ENCODE data around the gene UBXN11. TPM values are rescaled to one million over a fixed set of nuclear protein-coding genes. Genes with fewer than 3 reads are reported as not detected.

The UBXN11 gene
- total and polyA plus RNA-seq, 2 donors from 2014 or later = 30.2 to 55.0 TPM

DNA sequence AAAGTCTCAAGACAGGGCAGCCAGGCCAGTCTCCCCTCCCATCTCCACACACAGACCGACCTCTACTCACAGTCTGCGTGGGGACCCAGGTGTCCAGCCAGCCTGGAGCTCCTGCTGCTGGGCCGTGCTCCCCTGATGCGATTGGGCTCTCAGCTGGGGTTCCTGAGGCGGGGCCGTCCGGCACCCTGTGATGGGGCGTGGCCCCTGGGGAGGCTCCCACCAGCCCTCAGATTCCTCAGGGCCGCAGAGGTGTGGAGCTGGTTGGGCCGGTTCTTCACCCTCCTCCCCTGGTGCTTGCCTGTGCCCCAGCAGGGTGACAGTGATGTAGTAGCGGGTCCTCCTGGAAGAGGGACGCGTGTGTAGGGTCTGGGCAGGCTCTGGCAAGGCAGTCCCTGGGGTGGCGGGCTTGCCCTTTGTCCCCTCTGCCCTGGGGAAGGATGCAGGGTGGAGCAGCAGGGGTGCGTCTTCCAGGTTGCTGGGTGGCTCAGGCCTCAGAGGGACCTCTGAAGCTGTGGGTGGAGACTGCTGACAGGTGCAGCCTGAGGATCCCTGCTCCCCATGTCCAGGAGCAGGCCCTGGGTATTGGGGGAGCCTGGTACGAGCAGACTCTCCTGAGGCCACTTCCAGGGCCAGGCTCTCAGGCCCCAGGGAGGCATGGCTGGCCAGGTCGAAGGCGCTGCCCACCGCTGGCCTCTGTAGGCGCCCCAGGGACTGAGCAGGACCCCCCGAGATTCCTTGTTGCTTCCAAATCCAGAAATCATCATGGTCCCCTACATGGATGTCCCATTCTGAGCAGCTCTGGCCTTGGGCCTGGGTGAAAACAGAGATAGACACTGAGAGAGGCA, 47.8 kb upstream of the UBXN11 start, which contains the start of gene CRYBG2:
CRYBG2 (minus strand) TSS at position 155 of the 845 bp plus-strand sequence. CDS start 7,473 bp downstream, outside the sequence.
- Histone ChIP-seq H3K4me3 (ENCODE audit: low read length in 3 of 3) (no peak within 1 kb of the TSS), H3K9me3 (ENCODE audit: control insufficient read depth in 2 of 3, insufficient read depth in 1 of 3, low read length in 3 of 3) (no peaks in the 10 kb centered on the region), H3K27me3 (ENCODE audit: control insufficient read depth, insufficient read depth, low read length) (peaks cover 2% of the 10 kb centered on the region), H3K4me1 (ENCODE audit: control insufficient read depth in 2 of 3, insufficient read depth in 2 of 3, low read depth in 1 of 3, low read length in 3 of 3) (peaks cover 0 to 4% (median 4%) of the 10 kb centered on the region in 3 donors), H3K36me3 (ENCODE audit: control insufficient read depth in 2 of 3, insufficient read depth in 3 of 3, low read length in 3 of 3) (no peaks in the 10 kb centered on the region), H3K9ac (ENCODE audit: low read length in 3 of 3) (no peak within 1 kb of the TSS), H3K27ac (ENCODE audit: low read depth in 2 of 2, low read length in 2 of 2) (no peak within 1 kb of the TSS)
- TF ChIP-seq, protein P1, sequence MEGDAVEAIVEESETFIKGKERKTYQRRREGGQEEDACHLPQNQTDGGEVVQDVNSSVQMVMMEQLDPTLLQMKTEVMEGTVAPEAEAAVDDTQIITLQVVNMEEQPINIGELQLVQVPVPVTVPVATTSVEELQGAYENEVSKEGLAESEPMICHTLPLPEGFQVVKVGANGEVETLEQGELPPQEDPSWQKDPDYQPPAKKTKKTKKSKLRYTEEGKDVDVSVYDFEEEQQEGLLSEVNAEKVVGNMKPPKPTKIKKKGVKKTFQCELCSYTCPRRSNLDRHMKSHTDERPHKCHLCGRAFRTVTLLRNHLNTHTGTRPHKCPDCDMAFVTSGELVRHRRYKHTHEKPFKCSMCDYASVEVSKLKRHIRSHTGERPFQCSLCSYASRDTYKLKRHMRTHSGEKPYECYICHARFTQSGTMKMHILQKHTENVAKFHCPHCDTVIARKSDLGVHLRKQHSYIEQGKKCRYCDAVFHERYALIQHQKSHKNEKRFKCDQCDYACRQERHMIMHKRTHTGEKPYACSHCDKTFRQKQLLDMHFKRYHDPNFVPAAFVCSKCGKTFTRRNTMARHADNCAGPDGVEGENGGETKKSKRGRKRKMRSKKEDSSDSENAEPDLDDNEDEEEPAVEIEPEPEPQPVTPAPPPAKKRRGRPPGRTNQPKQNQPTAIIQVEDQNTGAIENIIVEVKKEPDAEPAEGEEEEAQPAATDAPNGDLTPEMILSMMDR (IDR thresholded peaks at IDR 0.05; ENCODE audit: borderline replicate concordance, extremely low read depth, insufficient read depth) = no peak
- intact Hi-C loops (cut with DNase I) = no loop called here
- DNase-seq (peak in 4 of 5 donors; percentile 48 to 69 (median 64)), FAIRE-seq (no peak)

DNA sequence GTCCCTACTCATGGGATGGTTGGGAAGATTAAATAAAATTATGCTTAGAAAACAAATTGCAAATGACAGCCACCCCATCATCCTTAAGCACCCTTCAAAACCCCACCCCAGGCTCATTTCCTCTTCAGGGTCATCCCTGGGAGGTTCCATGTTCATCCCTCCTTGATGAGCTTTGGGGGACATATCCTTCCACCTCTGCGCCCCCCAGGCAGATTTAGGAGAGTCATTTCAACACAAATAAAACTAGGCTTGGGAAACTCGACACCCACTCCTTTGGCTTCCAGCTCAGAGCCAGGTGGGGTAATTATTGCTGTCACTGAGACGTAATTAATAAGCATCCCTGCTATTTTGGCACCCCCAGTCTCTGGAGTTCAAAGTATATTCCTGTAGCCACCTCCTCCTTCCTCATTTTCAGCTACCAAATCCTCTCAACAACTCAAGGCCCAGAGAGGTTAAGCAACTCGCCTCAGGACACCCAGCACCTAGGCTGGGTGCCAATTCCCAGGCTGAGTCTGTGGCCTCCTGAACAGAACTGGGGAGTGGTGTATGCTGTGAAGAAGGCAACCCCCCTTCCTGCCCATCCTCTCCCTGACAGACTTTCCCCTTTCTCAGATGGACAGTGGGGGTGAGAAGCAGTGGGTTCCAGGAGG, 46.9 kb upstream of the UBXN11 start:
- intact Hi-C loops (cut with DNase I) = no loop called here
- FAIRE-seq (no peak), DNase-seq (no peak)
- H3K4me1 ChIP-seq (ENCODE audit: control insufficient read depth in 2 of 3, insufficient read depth in 2 of 3, low read depth in 1 of 3, low read length in 3 of 3) = peaks cover 0 to 4% (median 4%) of the 10 kb centered on the region in 3 donors
- no peaks in the 10 kb centered on the region for H3K36me3 ChIP-seq (ENCODE audit: control insufficient read depth in 2 of 3, insufficient read depth in 3 of 3, low read length in 3 of 3)
- H3K27ac ChIP-seq (ENCODE audit: low read depth in 2 of 2, low read length in 2 of 2) = no peak overlapping the region
- no peaks in the 10 kb centered on the region for H3K9me3 ChIP-seq (ENCODE audit: control insufficient read depth in 2 of 3, insufficient read depth in 1 of 3, low read length in 3 of 3)
- H3K9ac ChIP-seq (ENCODE audit: low read length in 3 of 3) = no peak overlapping the region
- H3K4me3 ChIP-seq (ENCODE audit: low read length in 3 of 3) = no peak overlapping the region
- TF ChIP-seq, protein P1 (IDR thresholded peaks at IDR 0.05; ENCODE audit: borderline replicate concordance, extremely low read depth, insufficient read depth) = no peak
- no peaks in the 10 kb centered on the region for H3K27me3 ChIP-seq (ENCODE audit: control insufficient read depth, insufficient read depth, low read length)

DNA sequence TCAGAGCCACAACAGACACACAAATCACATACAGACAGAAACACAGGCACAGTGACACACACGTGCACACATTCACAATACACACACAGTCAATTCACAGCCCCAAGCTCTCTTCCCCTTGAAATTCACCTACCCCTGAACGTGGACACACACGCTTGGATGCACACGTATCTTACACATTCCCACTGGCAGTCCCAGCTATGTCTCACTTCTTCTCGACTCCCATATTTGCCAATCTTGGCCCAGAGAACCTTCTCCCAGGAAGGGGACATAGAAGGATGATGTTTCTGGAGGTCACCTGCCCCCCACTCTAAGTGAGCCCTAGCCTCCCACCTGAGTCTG, 45.9 kb upstream of the UBXN11 start:
- no peak for FAIRE-seq
- intact Hi-C loops (cut with DNase I) = no loop called here
- H3K27me3 ChIP-seq (ENCODE audit: control insufficient read depth, insufficient read depth, low read length) = no peaks in the 10 kb centered on the region
- H3K36me3 ChIP-seq (ENCODE audit: control insufficient read depth in 2 of 3, insufficient read depth in 3 of 3, low read length in 3 of 3) = no peaks in the 10 kb centered on the region
- H3K4me1 ChIP-seq (ENCODE audit: control insufficient read depth in 2 of 3, insufficient read depth in 2 of 3, low read depth in 1 of 3, low read length in 3 of 3) = peaks cover 0 to 4% (median 4%) of the 10 kb centered on the region in 3 donors
- no peak overlapping the region for H3K9ac ChIP-seq (ENCODE audit: low read length in 3 of 3)
- H3K27ac ChIP-seq (ENCODE audit: low read depth in 2 of 2, low read length in 2 of 2) = no peak overlapping the region
- H3K4me3 ChIP-seq (ENCODE audit: low read length in 3 of 3) = no peak overlapping the region
- no peak for DNase-seq
- no peaks in the 10 kb centered on the region for H3K9me3 ChIP-seq (ENCODE audit: control insufficient read depth in 2 of 3, insufficient read depth in 1 of 3, low read length in 3 of 3)
- TF ChIP-seq, protein P1 (IDR thresholded peaks at IDR 0.05; ENCODE audit: borderline replicate concordance, extremely low read depth, insufficient read depth) = no peak
